H9 (cell line): Measurements from ENCODE around the gene ZNF664. TPM values are rescaled to one million over a fixed set of nuclear protein-coding genes. Genes with fewer than 3 reads are reported as not detected.

Experiments
- DNase-seq: peaks from one replicate; pipeline ENCODE4 v3.0.0-alpha.2; 2017
- H2AFZ ChIP-seq: one replicate; pipeline ENCODE4 v1.6.1; 2013; ENCODE audit warnings: mild to moderate bottlenecking, low read length, control low read depth, moderate library complexity
- H2AK5ac ChIP-seq: 2 replicates; pipeline ENCODE4 v1.6.1; 2013; ENCODE audit warnings: low read length, control low read depth, mixed read lengths; ENCODE audit not compliant: insufficient read length
- H2BK120ac ChIP-seq: one replicate; pipeline ENCODE4 v1.6.1; 2013; ENCODE audit warnings: low read depth, mild to moderate bottlenecking, low read length, control low read depth, inconsistent platforms; ENCODE audit not compliant: poor library complexity, severe bottlenecking
- H2BK12ac ChIP-seq: 2 replicates; pipeline ENCODE4 v1.6.1; 2013; ENCODE audit warnings: low read length, control low read depth, mixed read lengths, low read depth; ENCODE audit not compliant: insufficient read length
- H2BK15ac ChIP-seq: 2 replicates; pipeline ENCODE4 v1.6.1; 2013; ENCODE audit warnings: low read depth, low read length, control low read depth
- H2BK20ac ChIP-seq: one replicate; pipeline ENCODE4 v1.6.1; 2013; ENCODE audit warnings: low read depth, mild to moderate bottlenecking, low read length, control low read depth, inconsistent platforms; ENCODE audit not compliant: poor library complexity, severe bottlenecking
- H2BK5ac ChIP-seq: 2 replicates; pipeline ENCODE4 v1.6.1; 2013; ENCODE audit warnings: low read length, control low read depth, mixed read lengths; ENCODE audit not compliant: insufficient read length
- H3K14ac ChIP-seq: 2 replicates; pipeline ENCODE4 v1.6.1; 2013; ENCODE audit warnings: low read length, control low read depth; ENCODE audit not compliant: insufficient read depth
- H3K18ac ChIP-seq: 2 replicates; pipeline ENCODE4 v1.6.1; 2013; ENCODE audit warnings: low read depth, mild to moderate bottlenecking, mixed read lengths, low read length, control low read depth; ENCODE audit not compliant: insufficient read length
- H3K23ac ChIP-seq: 2 replicates; pipeline ENCODE4 v1.6.1; 2013; ENCODE audit warnings: low read length, control low read depth, mixed read lengths, low read depth; ENCODE audit not compliant: insufficient read length
- H3K23me2 ChIP-seq: 2 replicates; pipeline ENCODE4 v1.6.1; 2013; ENCODE audit warnings: low read depth, mild to moderate bottlenecking, mixed read lengths, low read length, control low read depth; ENCODE audit not compliant: insufficient read length, poor library complexity, severe bottlenecking
- H3K27ac ChIP-seq: 2 replicates; pipeline ENCODE4 v1.5.1; 2013; ENCODE audit warnings: low read length, control low read depth, mixed read lengths, low read depth; ENCODE audit not compliant: insufficient read length
- H3K27me3 ChIP-seq: 2 replicates; pipeline ENCODE4 v1.6.1; 2013; ENCODE audit warnings: low read length, control low read depth, inconsistent platforms; ENCODE audit not compliant: insufficient read depth
- H3K4ac ChIP-seq: 2 replicates; pipeline ENCODE4 v1.6.1; 2013; ENCODE audit warnings: low read depth, mild to moderate bottlenecking, control low read depth, inconsistent platforms, low read length, moderate library complexity
- H3K4me1 ChIP-seq: 2 replicates; pipeline ENCODE4 v1.6.1; 2013; ENCODE audit warnings: low read length, control low read depth, inconsistent platforms; ENCODE audit not compliant: insufficient read depth
- H3K4me2 ChIP-seq: 2 replicates; pipeline ENCODE4 v1.6.1; 2013; ENCODE audit warnings: low read length, control low read depth, mixed read lengths; ENCODE audit not compliant: insufficient read length, insufficient read depth
- H3K56ac ChIP-seq: 2 replicates; pipeline ENCODE4 v1.6.1; 2013; ENCODE audit warnings: low read depth, mild to moderate bottlenecking, mixed read lengths, low read length, control low read depth; ENCODE audit not compliant: insufficient read length
- H3K79me1 ChIP-seq: 2 replicates; pipeline ENCODE4 v1.6.1; 2013; ENCODE audit warnings: low read depth, mild to moderate bottlenecking, moderate library complexity, low read length, control low read depth, inconsistent platforms; ENCODE audit not compliant: insufficient read depth, poor library complexity, severe bottlenecking
- H3K79me2 ChIP-seq: 2 replicates; pipeline ENCODE4 v1.6.1; 2013; ENCODE audit warnings: low read length, control low read depth, inconsistent platforms; ENCODE audit not compliant: insufficient read depth
- H3K9ac ChIP-seq: 2 replicates; pipeline ENCODE4 v1.6.1; 2013; ENCODE audit warnings: low read length, control low read depth, mixed read lengths; ENCODE audit not compliant: insufficient read length; ENCODE audit errors: extremely low read depth
- H3K9me3 ChIP-seq: one replicate; pipeline ENCODE4 v1.6.1; 2013; ENCODE audit warnings: low read depth, low read length, inconsistent platforms; ENCODE audit not compliant: control insufficient read depth
- H3T11ph ChIP-seq: one replicate; pipeline ENCODE4 v1.6.1; 2013; ENCODE audit warnings: mild to moderate bottlenecking, low read length, control low read depth, inconsistent platforms
- H4K20me1 ChIP-seq: one replicate; pipeline ENCODE4 v1.6.1; 2013; ENCODE audit not compliant: control insufficient read depth, insufficient read length, insufficient read depth
- H4K5ac ChIP-seq: 2 replicates; pipeline ENCODE4 v1.6.1; 2013; ENCODE audit warnings: low read depth, mild to moderate bottlenecking, mixed read lengths, low read length, control low read depth; ENCODE audit not compliant: insufficient read length
- H4K8ac ChIP-seq: replicated peaks from 2 replicates; pipeline ENCODE4 v1.6.1; 2013; ENCODE audit warnings: low read length, control low read depth, mixed read lengths, low read depth; ENCODE audit not compliant: insufficient read length
- H4K91ac ChIP-seq: 2 replicates; pipeline ENCODE4 v1.6.1; 2013; ENCODE audit warnings: low read depth, mild to moderate bottlenecking, moderate library complexity, mixed read lengths, low read length, control low read depth; ENCODE audit not compliant: insufficient read length
- H3K27ac Mint-ChIP-seq, 3 experiments: 2 replicates in 2 of 3; 3 replicates in 1 of 3; pipeline ENCODE4 v1.8.0; 2020 to 2021; ENCODE audit warnings: mixed read lengths in 3 of 3, mild to moderate bottlenecking in 1 of 3, moderate library complexity in 1 of 3
- H3K27me3 Mint-ChIP-seq: 2 replicates; pipeline ENCODE4 v1.8.0; 2021; ENCODE audit warnings: low read depth, mild to moderate bottlenecking, moderate library complexity, mixed read lengths
- H3K36me3 Mint-ChIP-seq, 3 experiments: 2 replicates in 2 of 3; 3 replicates in 1 of 3; pipeline ENCODE4 v1.8.0; 2020 to 2021; ENCODE audit warnings: low read depth in 3 of 3, mixed read lengths in 3 of 3; ENCODE audit not compliant: insufficient read depth in 1 of 3
- H3K4me1 Mint-ChIP-seq, 2 experiments: 2 replicates each; pipeline ENCODE4 v1.8.0; 2020; ENCODE audit warnings: mixed read lengths in 2 of 2
- H3K4me3 Mint-ChIP-seq, 2 experiments: 2 replicates in 1 of 2; 3 replicates in 1 of 2; pipeline ENCODE4 v1.8.0; 2020 to 2021; ENCODE audit warnings: mild to moderate bottlenecking in 2 of 2, mixed read lengths in 2 of 2, moderate library complexity in 1 of 2
- H3K9me3 Mint-ChIP-seq, 2 experiments: 2 replicates in 1 of 2; 3 replicates in 1 of 2; pipeline ENCODE4 v1.8.0; 2020; ENCODE audit warnings: mild to moderate bottlenecking in 2 of 2, mixed read lengths in 2 of 2, moderate library complexity in 1 of 2
- WGBS: extraction: QIAGEN DNeasy Blood & Tissue Kit; methylation state at CpG from one replicate; pipeline ENCODE4 v1.1.7; 2013; ENCODE audit warnings: missing lambda C conversion rate, low lambda C conversion rate, mixed read lengths; ENCODE audit not compliant: insufficient read length; ENCODE audit errors: extremely low coverage; 5-methylcytosine and 5-hydroxymethylcytosine counted together
- total RNA-seq: library from RNA; stranded (reverse); gene quantifications from 2 replicates; pipeline ENCODE4 v1.2.1, GENCODE V29; 2021
- TF ChIP-seq, protein P1 (sequence below): fragments of 200-600 bp; sonication (generic); conservative IDR thresholded peaks from 3 replicates; pipeline ENCODE4 v1.8.0; 2021; ENCODE audit warnings: antibody characterized with exemption, mild to moderate bottlenecking

The ZNF664 gene
- total RNA-seq, 1 experiment from 2014 or later = 29.5 TPM

DNA sequence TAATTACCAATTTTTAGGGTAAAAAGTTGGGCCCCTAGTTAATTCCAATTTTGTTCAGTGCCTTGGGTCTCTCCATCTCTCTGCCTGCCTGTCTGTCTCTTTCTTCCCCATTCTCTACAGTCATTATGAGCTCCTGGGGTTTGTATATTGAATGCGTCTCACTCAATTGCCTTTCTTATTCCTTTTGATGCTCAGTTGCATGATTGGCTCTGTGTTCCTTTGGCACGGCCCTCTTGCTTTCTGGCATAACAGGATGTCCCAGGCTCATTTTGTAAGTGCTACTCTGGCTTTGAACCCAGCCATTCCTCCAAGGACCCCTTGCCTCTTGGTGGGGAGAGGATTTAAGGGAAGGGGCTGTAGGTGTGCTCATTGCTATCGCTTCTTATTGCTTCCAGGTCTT, 35.6 kb downstream of the ZNF664 start:
- no peak overlapping the region for H3K23ac ChIP-seq
- H3K79me1 ChIP-seq = no peaks in the 10 kb centered on the region
- H3T11ph ChIP-seq = no peak overlapping the region
- TF ChIP-seq, protein P1, sequence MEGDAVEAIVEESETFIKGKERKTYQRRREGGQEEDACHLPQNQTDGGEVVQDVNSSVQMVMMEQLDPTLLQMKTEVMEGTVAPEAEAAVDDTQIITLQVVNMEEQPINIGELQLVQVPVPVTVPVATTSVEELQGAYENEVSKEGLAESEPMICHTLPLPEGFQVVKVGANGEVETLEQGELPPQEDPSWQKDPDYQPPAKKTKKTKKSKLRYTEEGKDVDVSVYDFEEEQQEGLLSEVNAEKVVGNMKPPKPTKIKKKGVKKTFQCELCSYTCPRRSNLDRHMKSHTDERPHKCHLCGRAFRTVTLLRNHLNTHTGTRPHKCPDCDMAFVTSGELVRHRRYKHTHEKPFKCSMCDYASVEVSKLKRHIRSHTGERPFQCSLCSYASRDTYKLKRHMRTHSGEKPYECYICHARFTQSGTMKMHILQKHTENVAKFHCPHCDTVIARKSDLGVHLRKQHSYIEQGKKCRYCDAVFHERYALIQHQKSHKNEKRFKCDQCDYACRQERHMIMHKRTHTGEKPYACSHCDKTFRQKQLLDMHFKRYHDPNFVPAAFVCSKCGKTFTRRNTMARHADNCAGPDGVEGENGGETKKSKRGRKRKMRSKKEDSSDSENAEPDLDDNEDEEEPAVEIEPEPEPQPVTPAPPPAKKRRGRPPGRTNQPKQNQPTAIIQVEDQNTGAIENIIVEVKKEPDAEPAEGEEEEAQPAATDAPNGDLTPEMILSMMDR = no peak
- H3K4me1 ChIP-seq = no peaks in the 10 kb centered on the region; the same call in 1 of the 2 replicates
- no peak overlapping the region for H2BK120ac ChIP-seq
- WGBS = no CpG with 5 or more reads among the region's 3 CpGs
- H3K9ac ChIP-seq = no peak overlapping the region
- Mint-ChIP-seq H3K36me3 (peaks cover 16 to 27% (median 23%) of the 10 kb centered on the region in 3 experiments), H3K27me3 (no peaks in the 10 kb centered on the region), H3K4me1 (peaks cover 11 to 18% of the 10 kb centered on the region in 2 experiments), H3K4me3 (no peak overlapping the region), H3K9me3 (no peaks in the 10 kb centered on the region), H3K27ac (no peak overlapping the region)
- H3K4me2 ChIP-seq = no peak overlapping the region
- no peak overlapping the region for H3K4ac ChIP-seq
- H3K23me2 ChIP-seq = no peaks in the 10 kb centered on the region
- H2BK5ac ChIP-seq = no peak overlapping the region
- no peak overlapping the region for H4K5ac ChIP-seq
- no peak overlapping the region for H2BK12ac ChIP-seq
- no peak overlapping the region for H2BK20ac ChIP-seq
- H3K56ac ChIP-seq = no peak overlapping the region
- H4K20me1 ChIP-seq = no peaks in the 10 kb centered on the region
- H3K9me3 ChIP-seq = no peaks in the 10 kb centered on the region
- DNase-seq = no peak
- no peak overlapping the region for H3K14ac ChIP-seq
- H3K27me3 ChIP-seq = no peaks in the 10 kb centered on the region
- no peak overlapping the region for H4K91ac ChIP-seq
- H2BK15ac ChIP-seq = no peak overlapping the region
- no peak overlapping the region for H2AFZ ChIP-seq
- no peak overlapping the region for H3K18ac ChIP-seq
- H2AK5ac ChIP-seq = no peak overlapping the region
- H4K8ac ChIP-seq = no peak overlapping the region
- H3K27ac ChIP-seq = no peak overlapping the region
- no peaks in the 10 kb centered on the region for H3K79me2 ChIP-seq
